VCaP (cell line): Measurements from ENCODE around the gene CHKA.

ENCODE experiments used
- H3K27ac ChIP-seq: fragments of 450-650 bp; 2 replicates; pipeline ENCODE4 v1.5.1; 2017
- TF ChIP-seq, protein P1 (sequence below): fragments of 450-650 bp; conservative IDR thresholded peaks from 2 replicates; pipeline ENCODE4 v1.5.1; 2017; ENCODE audit warnings: mild to moderate bottlenecking, moderate library complexity

The CHKA gene

DNA sequence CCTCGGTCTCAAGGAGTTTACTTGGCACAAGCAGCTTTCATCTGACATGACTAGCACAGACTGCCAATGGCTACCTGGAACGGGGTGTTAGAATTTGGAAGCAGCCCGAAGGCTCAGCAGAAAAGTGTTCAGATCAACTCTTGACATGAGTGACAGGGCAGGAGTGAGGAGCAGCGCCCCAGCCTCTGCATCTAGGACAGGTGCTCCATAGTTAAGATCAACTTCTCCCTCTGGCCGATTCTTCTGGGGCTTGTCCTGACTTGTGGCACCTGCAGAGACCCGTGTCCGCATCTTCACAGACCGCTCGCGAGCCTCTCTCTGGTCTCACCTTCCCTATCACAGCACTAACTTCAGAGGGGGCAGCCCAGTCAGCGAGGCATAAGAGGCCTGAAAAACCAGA, 42.5 kb upstream of the CHKA start:
- TF ChIP-seq, protein P1, sequence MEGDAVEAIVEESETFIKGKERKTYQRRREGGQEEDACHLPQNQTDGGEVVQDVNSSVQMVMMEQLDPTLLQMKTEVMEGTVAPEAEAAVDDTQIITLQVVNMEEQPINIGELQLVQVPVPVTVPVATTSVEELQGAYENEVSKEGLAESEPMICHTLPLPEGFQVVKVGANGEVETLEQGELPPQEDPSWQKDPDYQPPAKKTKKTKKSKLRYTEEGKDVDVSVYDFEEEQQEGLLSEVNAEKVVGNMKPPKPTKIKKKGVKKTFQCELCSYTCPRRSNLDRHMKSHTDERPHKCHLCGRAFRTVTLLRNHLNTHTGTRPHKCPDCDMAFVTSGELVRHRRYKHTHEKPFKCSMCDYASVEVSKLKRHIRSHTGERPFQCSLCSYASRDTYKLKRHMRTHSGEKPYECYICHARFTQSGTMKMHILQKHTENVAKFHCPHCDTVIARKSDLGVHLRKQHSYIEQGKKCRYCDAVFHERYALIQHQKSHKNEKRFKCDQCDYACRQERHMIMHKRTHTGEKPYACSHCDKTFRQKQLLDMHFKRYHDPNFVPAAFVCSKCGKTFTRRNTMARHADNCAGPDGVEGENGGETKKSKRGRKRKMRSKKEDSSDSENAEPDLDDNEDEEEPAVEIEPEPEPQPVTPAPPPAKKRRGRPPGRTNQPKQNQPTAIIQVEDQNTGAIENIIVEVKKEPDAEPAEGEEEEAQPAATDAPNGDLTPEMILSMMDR = no peak
- no peak overlapping the region for H3K27ac ChIP-seq

DNA sequence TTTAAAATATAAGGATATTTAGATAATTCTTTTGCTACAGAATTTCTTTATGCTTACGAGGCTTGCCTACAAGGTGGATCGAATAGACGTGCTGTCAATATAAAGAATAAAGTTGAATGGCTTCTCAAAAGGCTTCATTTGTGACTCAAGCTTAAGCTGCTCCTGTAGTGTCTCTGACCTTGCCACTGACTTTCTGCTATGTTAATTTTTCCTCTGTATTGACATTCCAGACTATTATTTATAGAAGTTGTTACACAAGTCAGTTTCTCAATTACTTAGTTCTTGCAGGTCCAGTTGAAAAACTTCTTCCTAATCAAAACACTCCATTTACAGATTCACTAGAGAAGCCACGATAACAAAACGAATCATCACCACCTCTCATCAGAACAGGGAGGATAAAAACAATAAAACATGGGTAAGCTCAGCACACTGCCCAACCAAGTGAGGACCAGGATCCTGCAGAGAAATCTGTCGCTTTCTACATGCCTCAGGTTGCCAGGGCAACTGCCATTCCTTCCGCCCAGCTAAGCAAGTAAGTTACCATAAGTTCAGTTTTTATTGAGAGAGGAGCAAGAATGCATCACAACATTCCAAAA, 39.0 kb upstream of the CHKA start:
- TF ChIP-seq, protein P1 = no peak
- no peak overlapping the region for H3K27ac ChIP-seq

DNA sequence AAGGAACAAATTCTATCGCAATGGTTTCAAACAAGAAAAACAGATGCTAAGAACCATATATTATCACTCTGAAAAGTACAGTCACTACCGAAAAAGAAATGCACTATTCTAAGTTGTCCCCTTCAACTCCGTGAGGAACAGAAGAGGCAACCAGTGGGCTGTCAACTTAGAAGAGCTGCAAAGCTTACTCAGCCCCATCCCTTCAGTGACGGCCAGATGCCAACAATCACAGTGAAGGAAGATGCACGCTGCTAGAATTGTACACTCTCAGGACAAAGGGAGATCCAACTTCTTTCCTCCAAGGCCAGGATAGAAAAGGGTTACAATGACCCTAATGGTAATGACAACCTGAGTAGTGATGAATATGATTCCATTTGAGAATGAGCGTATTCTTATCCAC, 38.5 kb upstream of the CHKA start:
- TF ChIP-seq, protein P1 = no peak

DNA sequence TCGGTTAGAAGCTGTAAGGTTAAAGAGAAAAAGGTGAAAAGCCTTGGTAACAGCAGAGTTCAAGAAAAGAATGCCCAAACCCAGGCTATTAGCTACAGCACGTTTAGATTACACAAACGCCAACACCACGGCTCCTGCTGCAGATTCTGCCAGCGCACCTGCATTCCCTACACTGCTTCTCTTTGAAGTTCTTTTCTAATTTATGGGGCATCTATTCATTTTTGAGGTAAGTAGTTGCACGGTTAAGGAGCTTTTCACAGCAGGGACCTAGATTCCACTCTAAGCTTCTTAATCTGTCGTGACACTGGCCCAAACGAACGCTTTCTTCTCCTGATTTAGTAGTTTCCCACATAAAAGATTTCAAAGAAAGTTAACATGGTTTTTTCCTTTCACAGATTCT, 38.0 kb upstream of the CHKA start:
- TF ChIP-seq, protein P1 = no peak
- H3K27ac ChIP-seq = no peak overlapping the region

More for the DNA sequence above, 38.5 kb upstream of the CHKA start:
- H3K27ac ChIP-seq = no peak overlapping the region

DNA sequence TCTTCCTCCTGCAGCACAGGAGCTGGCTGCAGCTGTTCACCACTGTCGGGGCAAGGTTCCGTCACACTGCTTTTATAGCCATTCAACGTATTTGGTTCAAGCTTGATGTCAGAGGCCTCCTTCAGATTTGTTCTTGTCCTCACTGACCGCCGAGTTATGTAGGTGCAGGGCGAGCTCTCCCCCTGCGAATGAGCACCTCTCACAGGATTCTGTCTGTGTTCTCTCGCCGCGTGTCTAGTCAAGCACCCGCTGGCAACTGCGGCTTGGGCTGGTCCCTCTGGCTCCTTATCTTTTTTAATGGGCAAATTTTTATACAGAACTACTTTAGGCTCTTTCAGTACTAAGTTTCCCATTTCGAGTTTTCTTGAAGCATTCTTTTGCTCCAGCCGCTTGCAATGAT, 37.4 kb upstream of the CHKA start:
- TF ChIP-seq, protein P1 = no peak
- no peak overlapping the region for H3K27ac ChIP-seq

DNA sequence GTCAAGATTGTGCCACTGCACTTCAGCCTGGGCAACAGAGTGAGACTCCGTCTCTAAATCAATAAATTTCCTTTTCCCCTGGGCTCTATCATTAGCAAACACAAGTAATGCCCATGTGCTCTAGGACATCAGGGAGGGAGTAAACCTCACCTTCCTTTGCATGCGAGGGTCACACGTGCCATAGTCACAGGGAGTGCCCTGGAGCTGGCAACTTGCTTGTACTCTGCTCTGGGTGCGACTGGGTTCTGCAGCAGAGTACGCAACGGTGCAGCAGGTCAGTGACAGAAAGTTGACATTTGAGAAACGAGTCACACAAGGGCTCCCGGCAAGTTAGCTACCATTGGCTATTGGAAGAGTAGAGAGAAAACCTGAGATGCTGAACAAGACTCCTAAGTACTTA, 32.6 kb upstream of the CHKA start:
- TF ChIP-seq, protein P1 = no peak
- H3K27ac ChIP-seq = no peak overlapping the region

DNA sequence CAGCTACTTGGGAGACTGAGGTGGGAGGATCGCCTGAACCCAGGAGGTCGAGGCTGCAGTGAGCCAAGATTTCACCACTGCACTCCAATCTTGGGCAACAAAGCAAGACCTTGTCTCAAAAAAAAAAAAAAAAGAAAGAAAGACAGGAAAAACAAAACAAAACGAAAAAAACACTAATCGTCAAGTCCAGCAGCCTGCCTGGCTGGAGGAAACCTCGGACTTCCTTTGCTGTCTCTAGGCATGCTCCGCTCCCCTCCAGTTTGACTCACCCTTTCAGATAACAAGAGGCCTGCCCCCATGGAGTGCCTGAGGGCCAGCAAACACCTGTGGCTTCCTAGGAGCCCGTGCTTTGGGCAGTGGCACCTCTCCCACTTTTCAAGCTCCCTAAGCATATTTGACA, 28.8 kb upstream of the CHKA start:
- TF ChIP-seq, protein P1 = no peak
- H3K27ac ChIP-seq = 0 out of 2 replicates have a peak overlapping the region, but pooled peaks have one; percentile 99
